NCI-H82 treated with DMSO at 0.1 percent for 48 hours (cell line): ENCODE results near the gene LIAS.
A peak's percentile ranks its signal among the peaks of the same experiment; 100 is the strongest.
"Not testable (repeated sequence)": the region's sequence is repeated elsewhere in the genome, so short reads cannot be mapped to it uniquely, and the experiment has no call there.

Experiments used
- DNase-seq: peaks from one replicate; lab custom pipeline; 2025; ENCODE audit not compliant: unreplicated experiment; lab: John Stamatoyannopoulos, UW

LIAS gene

GRCh38 chr4:39458505-39459300, at the start of gene LIAS, which contains the start of gene RPL9:
Gene LIAS, plus strand, starts transcription at chr4:39459056. Its CDS starts 62 bp downstream, at chr4:39459118.
Gene RPL9, minus strand, starts transcription at chr4:39458922. Its CDS starts 483 bp downstream, at chr4:39458439.
- peak; percentile 81 for DNase-seq

DNA sequence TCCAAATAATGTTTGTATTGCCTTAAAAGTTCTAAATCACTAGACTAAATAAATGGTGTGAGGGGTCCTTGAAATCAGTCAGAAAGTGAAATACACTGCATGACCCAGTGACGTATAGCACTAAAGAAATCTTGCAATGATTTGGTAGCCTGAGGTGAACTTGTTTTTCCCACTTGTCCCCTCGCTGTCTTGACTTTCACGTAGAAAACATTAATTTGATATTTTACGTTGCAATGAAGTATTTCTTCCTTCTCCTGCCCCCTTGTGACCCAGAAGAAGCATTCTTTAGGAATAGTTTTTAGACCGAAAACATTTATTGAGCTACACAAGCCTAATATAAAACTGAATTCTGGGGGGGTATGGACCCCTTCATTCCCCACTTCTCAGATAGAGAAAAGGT, 48.4 kb upstream of the LIAS start:
- DNase-seq: no peak

DNA sequence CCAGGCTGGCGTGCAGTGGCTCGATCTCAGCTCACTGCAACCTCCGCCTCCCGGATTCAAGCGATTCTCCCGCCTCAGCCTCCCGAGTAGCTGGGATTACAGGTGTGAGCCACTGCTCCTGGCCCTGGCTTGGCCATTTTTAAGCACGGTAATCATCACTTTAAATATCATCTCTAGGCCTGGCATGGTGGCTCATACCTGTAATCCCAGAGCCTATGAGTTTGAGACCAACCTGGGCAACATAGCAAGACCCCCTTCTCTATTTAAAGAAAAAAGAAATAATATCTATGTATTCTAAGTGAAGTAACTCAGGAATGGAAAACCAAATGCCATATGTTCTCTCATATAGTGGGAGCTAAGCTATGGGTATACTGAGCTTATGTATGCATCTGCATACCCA, 47.3 kb upstream of the LIAS start:
- not testable (repeated sequence) for DNase-seq

DNA sequence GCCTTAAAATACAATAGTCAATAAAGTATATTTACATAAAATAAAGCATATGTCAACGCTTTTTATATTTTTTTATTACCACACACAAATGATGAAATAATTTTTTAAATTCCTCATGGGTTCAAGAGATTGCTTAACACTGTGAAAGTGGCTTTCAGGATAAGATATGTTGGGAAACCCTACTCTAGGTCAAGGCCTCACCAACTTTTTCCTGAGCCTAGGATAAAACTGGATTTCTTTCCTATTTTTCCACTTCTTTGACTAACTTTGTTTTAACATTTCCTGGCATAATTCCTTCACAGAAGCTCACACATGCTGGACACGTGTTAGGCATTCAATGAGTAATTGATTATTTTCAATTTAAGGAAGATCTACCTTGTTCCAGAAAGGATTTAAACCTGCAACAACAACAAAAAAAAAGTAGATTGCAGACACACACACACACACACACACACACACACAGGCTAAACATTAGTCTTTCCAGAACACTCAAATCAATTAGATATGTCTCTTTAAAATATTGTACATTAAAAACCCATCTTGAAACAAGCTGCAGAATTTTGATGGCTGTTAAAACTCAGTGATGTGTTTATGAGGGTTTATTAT, 43.1 kb upstream of the LIAS start:
- no peak for DNase-seq

DNA sequence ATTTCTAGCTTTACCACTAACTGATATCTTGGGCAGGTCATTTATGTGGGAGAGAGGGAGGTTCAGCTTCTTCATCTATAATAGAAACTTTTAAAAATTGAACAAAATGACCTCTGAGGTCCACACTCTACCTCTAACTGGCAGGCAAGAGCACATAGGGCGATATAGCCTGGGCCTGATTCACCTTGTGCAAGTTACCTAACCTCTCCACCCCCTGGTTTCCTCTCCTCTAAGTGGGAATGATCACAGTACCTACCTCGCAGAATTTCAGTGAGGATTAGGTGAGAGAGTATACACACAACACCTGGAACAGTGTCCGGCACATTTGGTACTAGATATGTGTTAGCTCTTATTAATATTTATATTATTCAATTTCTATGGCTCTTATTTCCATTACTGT, 36.6 kb upstream of the LIAS start:
- no peak for DNase-seq

DNA sequence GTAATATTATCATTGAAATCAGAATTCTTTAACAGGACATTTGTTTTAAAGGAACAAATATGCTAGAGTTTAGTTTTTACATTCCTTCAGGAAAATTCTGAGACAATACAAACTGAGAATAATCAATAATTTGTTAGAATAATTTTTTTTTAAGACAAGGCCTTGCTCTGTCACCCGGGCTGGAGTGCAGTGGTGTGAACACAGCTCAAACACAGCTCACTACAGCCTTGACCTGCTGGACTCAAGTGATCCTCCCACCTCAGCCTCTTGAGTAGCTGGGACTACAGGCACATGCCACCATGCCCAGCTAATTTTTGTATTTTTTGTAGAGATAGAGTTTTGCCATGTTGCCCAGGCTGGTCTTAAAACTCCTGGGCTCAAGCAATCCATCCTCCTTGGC, 33.6 kb upstream of the LIAS start:
- DNase-seq: not testable (repeated sequence)

- DNase-seq: no peak
These were observed 32.1 kb upstream of the LIAS start for GRCh38 chr4:39426728-39427127.

GRCh38 chr4:39427520-39428114, 31.2 kb upstream of the LIAS start:
- DNase-seq: no peak

- DNase-seq: no peak
These were observed 29.2 kb upstream of the LIAS start for GRCh38 chr4:39429476-39430334.

- DNase-seq: no peak
These were observed 24.9 kb upstream of the LIAS start for GRCh38 chr4:39433878-39434492.

GRCh38 chr4:39435659-39436563, 22.9 kb upstream of the LIAS start:
- DNase-seq: no peak

GRCh38 chr4:39441593-39441992, 17.3 kb upstream of the LIAS start:
- DNase-seq: no peak

DNA sequence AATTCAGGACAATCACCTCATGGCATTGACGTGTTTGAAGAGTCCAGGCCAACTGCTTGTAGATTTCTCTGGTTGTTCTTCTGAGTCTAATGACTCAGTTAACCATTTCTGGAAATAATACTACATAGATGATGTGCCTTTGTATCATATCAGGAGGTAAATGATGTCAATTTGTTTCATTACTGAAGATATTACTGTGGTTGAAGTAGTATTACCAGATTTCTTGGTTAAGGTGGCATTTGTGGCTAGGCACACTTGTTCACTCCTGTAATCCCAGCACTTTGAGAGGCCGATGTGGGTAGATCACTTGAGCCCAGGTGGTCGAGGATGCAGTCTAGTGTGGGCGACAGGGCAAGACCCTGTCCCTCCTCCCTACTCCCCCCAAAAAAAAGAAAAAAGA, 15.9 kb upstream of the LIAS start:
- DNase-seq: no peak

GRCh38 chr4:39446483-39446841, 12.4 kb upstream of the LIAS start:
- DNase-seq: no peak

DNA sequence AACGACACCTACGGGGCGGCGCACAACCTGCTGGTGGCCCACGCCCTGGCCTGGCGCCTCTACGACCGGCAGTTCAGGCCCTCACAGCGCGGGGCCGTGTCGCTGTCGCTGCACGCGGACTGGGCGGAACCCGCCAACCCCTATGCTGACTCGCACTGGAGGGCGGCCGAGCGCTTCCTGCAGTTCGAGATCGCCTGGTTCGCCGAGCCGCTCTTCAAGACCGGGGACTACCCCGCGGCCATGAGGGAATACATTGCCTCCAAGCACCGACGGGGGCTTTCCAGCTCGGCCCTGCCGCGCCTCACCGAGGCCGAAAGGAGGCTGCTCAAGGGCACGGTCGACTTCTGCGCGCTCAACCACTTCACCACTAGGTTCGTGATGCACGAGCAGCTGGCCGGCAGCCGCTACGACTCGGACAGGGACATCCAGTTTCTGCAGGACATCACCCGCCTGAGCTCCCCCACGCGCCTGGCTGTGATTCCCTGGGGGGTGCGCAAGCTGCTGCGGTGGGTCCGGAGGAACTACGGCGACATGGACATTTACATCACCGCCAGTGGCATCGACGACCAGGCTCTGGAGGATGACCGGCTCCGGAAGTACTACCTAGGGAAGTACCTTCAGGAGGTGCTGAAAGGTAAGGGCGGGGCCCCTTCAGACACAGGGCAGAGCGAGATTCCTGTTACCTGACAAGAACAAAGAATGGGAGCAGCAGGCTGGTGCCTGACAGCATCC, 11.8 kb upstream of the LIAS start:
- no peak for DNase-seq

- DNase-seq: no peak
These were observed 8.2 kb upstream of the LIAS start for GRCh38 chr4:39450618-39451017.

GRCh38 chr4:39451423-39452023, 7.3 kb upstream of the LIAS start:
- no peak for DNase-seq

DNA sequence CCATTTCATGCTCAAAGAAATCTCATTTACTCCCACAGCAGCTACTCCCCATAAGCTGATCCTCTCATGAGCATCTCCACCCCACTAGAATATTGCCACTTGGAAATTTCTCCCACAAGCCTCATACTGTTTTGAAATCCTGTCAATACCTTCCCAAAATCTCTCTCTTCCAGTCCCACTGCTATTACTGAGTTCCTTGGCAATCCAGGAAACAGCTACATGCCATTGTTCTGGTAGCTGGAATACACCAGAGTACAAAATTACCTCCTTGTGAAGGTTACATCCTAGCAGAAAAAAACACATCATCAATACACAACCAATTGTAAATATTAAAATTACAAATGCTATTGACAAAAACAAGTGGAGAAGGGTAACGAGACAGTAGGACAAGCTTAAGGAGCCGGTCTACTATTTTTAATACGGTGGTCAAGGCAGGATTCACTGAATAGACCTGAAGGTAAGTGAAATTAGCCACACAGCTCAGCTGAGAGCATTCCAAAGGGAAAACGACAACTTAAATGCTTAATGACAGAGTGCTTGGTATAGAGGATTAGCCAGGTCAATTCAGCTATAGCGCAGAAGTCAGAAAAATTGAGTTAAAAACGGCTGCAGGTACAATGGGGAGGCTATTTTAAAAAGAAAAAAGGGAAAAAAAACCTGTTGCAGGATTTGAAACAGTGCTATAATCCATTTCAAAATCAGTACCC, 6.5 kb upstream of the LIAS start:
- DNase-seq: no peak
